GM12892 (cell line): Measurements from ENCODE around the gene NRXN3.

Source experiments
- POLR2A ChIP-seq: IDR thresholded peaks from 2 replicates; pipeline ENCODE4 v1.6.1; 2011; ENCODE audit warnings: low read depth, low read length, control low read depth
- POLR2AphosphoS5 ChIP-seq: IDR thresholded peaks from 2 replicates; pipeline ENCODE4 v1.6.1; 2011; ENCODE audit warnings: low read depth, low read length, control low read depth
- TAF1 ChIP-seq: IDR thresholded peaks from 2 replicates; pipeline ENCODE4 v1.6.1; 2011; ENCODE audit warnings: low read depth, mild to moderate bottlenecking, control low read depth, low read length, borderline replicate concordance

DNA sequence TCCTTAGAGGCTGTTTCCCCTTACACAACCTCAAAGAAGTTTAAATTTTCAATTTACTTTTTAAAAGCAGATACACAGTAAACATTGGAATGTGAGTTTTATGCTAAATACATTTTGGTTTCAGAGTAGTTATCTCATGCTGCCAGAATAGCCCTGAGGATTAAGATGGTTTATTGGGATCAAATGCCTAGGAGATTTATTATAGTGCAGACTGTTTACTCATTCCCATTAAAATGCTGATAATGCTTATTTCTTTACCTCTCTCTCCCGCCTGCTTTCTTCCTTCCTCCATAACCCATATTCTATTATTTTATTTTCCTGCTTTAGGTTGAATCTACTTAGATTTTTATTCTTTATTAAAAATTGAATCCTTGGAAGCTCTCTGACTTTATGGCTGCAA is 1701.0 kb downstream of the NRXN3 start:
- TF ChIP-seq POLR2AphosphoS5 = no peak
- TF ChIP-seq POLR2A = no peak
- TF ChIP-seq TAF1 = no peak
